GM18498 (cell line): ENCODE results near the gene CSNK2B.
"Not testable (repeated sequence)": the region's sequence is repeated elsewhere in the genome, so short reads cannot be mapped to it uniquely, and the experiment has no call there.

ENCODE experiments used
- ATAC-seq: cut with Tn5 transposase; IDR thresholded peaks from one replicate; pipeline ENCODE4 v1.9.1; 2021; ENCODE audit warnings: mild to moderate bottlenecking, moderate library complexity; ENCODE audit not compliant: unreplicated experiment

CSNK2B gene

GRCh38 chr6:31687860-31688693 lies 22.2 kb downstream of the CSNK2B start:
- no peak for ATAC-seq

- ATAC-seq = no peak
These were observed 23.6 kb downstream of the CSNK2B start for GRCh38 chr6:31689249-31690110.

- no peak for ATAC-seq
These were observed 24.6 kb downstream of the CSNK2B start for GRCh38 chr6:31690231-31691077.

GRCh38 chr6:31691078-31691463 lies 25.2 kb downstream of the CSNK2B start:
- ATAC-seq = no peak

- no peak for ATAC-seq
These were observed 25.8 kb downstream of the CSNK2B start for GRCh38 chr6:31691564-31692108.

- ATAC-seq = no peak
These were observed 26.5 kb downstream of the CSNK2B start for GRCh38 chr6:31692353-31692752.

GRCh38 chr6:31692886-31693285 lies 27.0 kb downstream of the CSNK2B start:
- no peak for ATAC-seq

- ATAC-seq = no peak
These were observed 27.7 kb downstream of the CSNK2B start for GRCh38 chr6:31693535-31693934.

- ATAC-seq = no peak
These were observed 31.7 kb downstream of the CSNK2B start for GRCh38 chr6:31697555-31697954.

- ATAC-seq = no peak
These were observed 35.0 kb downstream of the CSNK2B start for GRCh38 chr6:31700740-31701401.

GRCh38 chr6:31701666-31702404 lies 36.0 kb downstream of the CSNK2B start:
- no peak for ATAC-seq

GRCh38 chr6:31702405-31702818 lies 36.5 kb downstream of the CSNK2B start:
- no peak for ATAC-seq

- ATAC-seq = peak; percentile 89
These were observed 37.2 kb downstream of the CSNK2B start, which contains the start of gene ABHD16A for GRCh38 chr6:31702819-31703716. Gene ABHD16A, minus strand, starts transcription at chr6:31703324. Its CDS starts 43 bp downstream, at chr6:31703281.

GRCh38 chr6:31705931-31706330 lies 40.1 kb downstream of the CSNK2B start:
- no peak for ATAC-seq

GRCh38 chr6:31706599-31706998 lies 40.7 kb downstream of the CSNK2B start, which contains the start of gene LY6G6F:
Gene LY6G6F, plus strand, starts transcription at chr6:31706866. Its CDS starts 41 bp downstream, at chr6:31706907.
- no peak for ATAC-seq

GRCh38 chr6:31707701-31708100 lies 41.8 kb downstream of the CSNK2B start:
- no peak for ATAC-seq

- ATAC-seq = no peak
These were observed 42.3 kb downstream of the CSNK2B start for GRCh38 chr6:31708224-31708623.

GRCh38 chr6:31709157-31709556 lies 43.3 kb downstream of the CSNK2B start:
- ATAC-seq = not testable (repeated sequence)
